D341Med (cell line): Measurements from ENCODE around the gene ANOS1.
"Not testable (repeated sequence)": the region's sequence is repeated elsewhere in the genome, so short reads cannot be mapped to it uniquely, and the experiment has no call there.

ENCODE experiments used
- DNase-seq: peaks from one replicate; pipeline ENCODE4 v3.0.0; 2012; ENCODE audit warnings: low spot score

ANOS1 gene

GRCh38 chrX:8629871-8630270 lies 102.1 kb downstream of the ANOS1 start:
- no peak for DNase-seq

GRCh38 chrX:8627796-8628195 lies 104.1 kb downstream of the ANOS1 start:
- no peak for DNase-seq

GRCh38 chrX:8607326-8607725 lies 124.6 kb downstream of the ANOS1 start:
- DNase-seq, result no peak

GRCh38 chrX:8604131-8604530 lies 127.8 kb downstream of the ANOS1 start:
- DNase-seq, result no peak

GRCh38 chrX:8591501-8591900 lies 140.4 kb downstream of the ANOS1 start:
- DNase-seq, result no peak

GRCh38 chrX:8586953-8587352 lies 145.0 kb downstream of the ANOS1 start:
- DNase-seq, result no peak

GRCh38 chrX:8579602-8580001 lies 152.3 kb downstream of the ANOS1 start:
- no peak for DNase-seq

- DNase-seq, result no peak
Observed at GRCh38 chrX:8576821-8577220, 155.1 kb downstream of the ANOS1 start.

- DNase-seq, result no peak
Observed at GRCh38 chrX:8565729-8566128, 166.2 kb downstream of the ANOS1 start.

GRCh38 chrX:8548446-8548845 lies 183.5 kb downstream of the ANOS1 start:
- no peak for DNase-seq

GRCh38 chrX:8546715-8547114 lies 185.2 kb downstream of the ANOS1 start:
- DNase-seq, result no peak

GRCh38 chrX:8520791-8521190 lies 211.1 kb downstream of the ANOS1 start:
- no peak for DNase-seq

- DNase-seq, result no peak
Observed at GRCh38 chrX:8520178-8520577, 211.8 kb downstream of the ANOS1 start.

GRCh38 chrX:8504451-8504850 lies 227.5 kb downstream of the ANOS1 start:
- DNase-seq, result no peak

- not testable (repeated sequence) for DNase-seq
Observed at GRCh38 chrX:8502101-8502500, 229.8 kb downstream of the ANOS1 start.

- no peak for DNase-seq
Observed at GRCh38 chrX:8500203-8500602, 231.7 kb downstream of the ANOS1 start.

GRCh38 chrX:8495036-8495435 lies 236.9 kb downstream of the ANOS1 start:
- not testable (repeated sequence) for DNase-seq

- DNase-seq, result no peak
Observed at GRCh38 chrX:8484360-8484949, 247.5 kb downstream of the ANOS1 start.
